Measurements from ENCODE around the gene TNFSF10. TPM values are rescaled to one million over a fixed set of nuclear protein-coding genes. Genes with fewer than 3 reads are reported as not detected.
"Not testable (repeated sequence)": the region's sequence is repeated elsewhere in the genome, so short reads cannot be mapped to it uniquely, and the experiment has no call there.

The TNFSF10 gene
- total RNA-seq, 5 donors from 2014 or later (not counting 1 experiment from before 2014, with no cell fraction given) = 22.3 to 49.7 (median 35.8) TPM

DNA sequence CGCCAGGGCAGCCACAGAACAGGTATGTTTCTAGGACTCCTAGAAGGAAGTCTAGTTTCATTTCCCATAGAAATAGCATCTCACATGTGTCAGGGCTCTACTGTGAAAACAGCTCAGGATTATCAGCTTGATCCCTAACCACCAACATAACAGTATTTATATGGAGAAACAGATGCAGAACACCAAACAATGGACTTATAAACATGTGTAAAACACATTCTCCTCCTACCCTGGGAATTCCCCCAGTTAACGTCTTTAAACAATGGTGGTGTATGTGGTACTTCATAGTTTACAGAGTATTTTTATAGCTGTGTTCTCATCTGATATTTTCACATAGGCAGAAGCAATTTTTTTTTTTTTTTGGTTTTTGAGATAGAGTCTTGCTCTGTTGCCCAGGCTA lies 9.7 kb downstream of the TNFSF10 start:
- Mint-ChIP-seq H3K4me3 (peak overlapping the region; percentile 5 to 93 (median 50)), H3K27ac (peak overlapping the region; percentile 94 to 97), H3K4me1 (peaks cover 80 to 89% (median 88%) of the 10 kb centered on the region in 3 donors), H3K27me3 (no peaks in the 10 kb centered on the region), H3K36me3 (peaks cover 81% of the 10 kb centered on the region), H3K9me3 (no peaks in the 10 kb centered on the region)
- H3K9me3 ChIP-seq = no peaks in the 10 kb centered on the region
- DNase-seq = peak in 2 of 35 experiments; percentile 3 to 58
- peaks cover 2 to 40% of the 10 kb centered on the region in 2 donors for H3K36me3 ChIP-seq (ENCODE audit: control insufficient read depth in 2 of 2, extremely low read depth in 1 of 2, insufficient read depth in 1 of 2, low read length in 1 of 2)
- H3K4me1 ChIP-seq (ENCODE audit: control insufficient read depth in 1 of 2, extremely low read depth in 1 of 2, insufficient read depth in 2 of 2, low read length in 2 of 2) = peaks cover 57 to 59% of the 10 kb centered on the region in 2 experiments
- H3K4me3 ChIP-seq (ENCODE audit: control insufficient read depth in 1 of 2, extremely low read depth in 1 of 2, low read length in 1 of 2) = no peak overlapping the region
- WGBS (ENCODE audit: insufficient coverage) = no CpG with 5 or more reads among the region's 2 CpGs
- no peaks in the 10 kb centered on the region for H3K27me3 ChIP-seq (replicated peaks in 1 of 2; ENCODE audit: control insufficient read depth in 2 of 2, extremely low read depth in 1 of 2, insufficient read depth in 2 of 2, low read length in 1 of 2)
- peak overlapping the region; percentile 52 for H3K27ac ChIP-seq (ENCODE audit: low read length)
- POLR2A ChIA-PET = interaction anchor here (0.6 to 1.0 kb wide), 3 partner anchors 10 to 107 kb away, joined by 3 to 6 read pairs (median 3); partner anchors contain the start of gene TNFSF10 (in 1 of the 2)
- peak in 1 of 4 experiments; percentile 66 for ATAC-seq (replicated peaks in 1 of 4)
- CTCF ChIA-PET = interaction anchor here (0.6 to 3.0 kb wide), 8 partner anchors 9 to 106 kb away, joined by 3 to 8 read pairs (median 3); no protein-coding TSS in a partner anchor

DNA sequence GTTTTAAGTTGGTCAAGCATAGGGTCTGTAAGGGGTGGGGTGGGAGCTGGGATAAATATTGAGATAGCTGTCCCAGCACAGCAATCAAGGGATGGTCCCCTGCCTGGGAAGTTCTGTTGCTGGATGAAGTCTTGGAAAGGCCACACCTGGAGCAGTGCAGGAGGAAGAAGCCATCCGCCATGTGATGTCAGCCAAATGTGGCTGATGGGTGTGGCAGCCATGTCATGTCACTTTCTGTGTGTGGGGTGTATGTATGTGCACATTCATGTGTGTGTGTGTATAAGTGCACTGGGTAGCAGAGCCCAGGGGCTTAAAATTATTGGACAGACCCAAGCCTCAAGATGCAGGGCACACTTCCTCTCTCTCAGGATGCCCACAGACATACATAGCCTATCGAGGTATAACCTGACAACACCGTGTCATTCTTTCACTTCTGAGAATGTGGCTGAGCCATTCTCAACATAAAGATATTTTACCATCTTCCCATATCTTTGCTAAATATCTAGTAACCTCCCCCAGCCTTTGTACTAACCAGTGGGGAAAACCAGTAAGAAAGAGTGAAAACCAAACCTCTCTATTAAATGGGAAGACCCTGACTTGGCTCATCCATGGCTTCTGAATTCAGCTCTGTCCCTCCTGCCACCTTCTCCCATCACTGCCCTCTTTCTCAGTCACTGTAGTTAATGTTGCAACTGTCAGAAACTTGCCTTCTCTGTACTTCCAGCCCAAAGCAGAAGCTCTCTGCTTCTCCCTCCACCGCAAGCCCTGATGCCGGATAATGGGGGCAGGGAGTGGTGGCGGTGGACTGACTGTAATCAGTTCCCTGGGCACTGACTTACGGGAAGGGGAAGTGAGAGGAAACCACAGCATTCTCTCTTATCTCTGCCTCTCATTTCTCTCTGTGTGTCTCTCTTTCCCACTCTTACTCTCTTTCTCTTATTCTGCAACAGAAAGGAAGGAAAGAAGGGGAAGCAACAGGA lies 11.2 kb downstream of the TNFSF10 start:
- Histone ChIP-seq H3K27me3 (replicated peaks in 1 of 2; ENCODE audit: control insufficient read depth in 2 of 2, extremely low read depth in 1 of 2, insufficient read depth in 2 of 2, low read length in 1 of 2) (no peaks in the 10 kb centered on the region), H3K4me1 (ENCODE audit: control insufficient read depth in 1 of 2, extremely low read depth in 1 of 2, insufficient read depth in 2 of 2, low read length in 2 of 2) (peaks cover 44 to 50% of the 10 kb centered on the region in 2 experiments), H3K4me3 (ENCODE audit: control insufficient read depth in 1 of 2, extremely low read depth in 1 of 2, low read length in 1 of 2) (peak overlapping the region; percentile 1 to 60), H3K9me3 (no peaks in the 10 kb centered on the region), H3K27ac (ENCODE audit: low read length) (peak overlapping the region; percentile 52), H3K36me3 (ENCODE audit: control insufficient read depth in 2 of 2, extremely low read depth in 1 of 2, insufficient read depth in 1 of 2, low read length in 1 of 2) (peaks cover 2 to 52% of the 10 kb centered on the region in 2 donors)
- Mint-ChIP-seq H3K9me3 (no peaks in the 10 kb centered on the region), H3K4me3 (peak overlapping the region; percentile 54 to 93 (median 67)), H3K4me1 (peaks cover 68 to 81% (median 76%) of the 10 kb centered on the region in 3 donors), H3K27me3 (no peaks in the 10 kb centered on the region), H3K27ac (peak overlapping the region; percentile 94 to 95), H3K36me3 (peaks cover 86% of the 10 kb centered on the region)
- ATAC-seq (replicated peaks in 1 of 4) (peak; percentile 60 to 76 (median 68)), DNase-seq (peak in 34 of 35 experiments; percentile 26 to 77 (median 56))
- CTCF ChIA-PET = interaction anchor here (0.7 to 3.0 kb wide), 5 partner anchors 11 to 111 kb away, joined by 3 to 8 read pairs (median 4); partner anchors contain the start of gene TNFSF10 (in 1 of the 2)
- 29% methylated on average over 3 of the region's 7 CpGs for WGBS (ENCODE audit: insufficient coverage)
- POLR2A ChIA-PET = interaction anchor here in 1 of 2 donors (1.1 kb wide), 1 partner anchor 11 kb away, joined by 4 read pairs; the partner anchor contains the start of gene TNFSF10

DNA sequence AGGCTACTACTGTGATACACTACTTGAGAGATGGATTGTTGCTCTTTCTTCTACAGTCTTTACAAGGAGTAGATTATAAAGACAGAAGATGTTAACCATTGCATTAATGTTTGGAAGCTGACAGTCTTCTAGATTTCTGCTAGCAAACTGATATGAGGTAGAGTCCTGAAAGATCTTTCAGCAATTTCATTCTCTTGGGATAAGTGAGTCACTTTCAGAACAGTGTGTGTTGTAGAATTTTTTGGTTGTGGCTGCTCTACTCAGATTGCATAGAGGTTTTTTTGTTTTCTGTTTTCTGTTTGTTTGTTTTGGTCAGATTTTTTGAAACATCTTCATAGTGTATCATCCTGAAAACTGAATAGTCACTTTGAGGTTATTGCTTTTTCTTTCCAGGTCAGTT lies 17.1 kb downstream of the TNFSF10 start:
- Histone ChIP-seq H3K27ac (ENCODE audit: low read length) (no peak overlapping the region), H3K4me1 (ENCODE audit: control insufficient read depth in 1 of 2, extremely low read depth in 1 of 2, insufficient read depth in 2 of 2, low read length in 2 of 2) (peaks cover 0 to 3% of the 10 kb centered on the region in 2 experiments), H3K4me3 (ENCODE audit: control insufficient read depth in 1 of 2, extremely low read depth in 1 of 2, low read length in 1 of 2) (no peak overlapping the region), H3K27me3 (replicated peaks in 1 of 2; ENCODE audit: control insufficient read depth in 2 of 2, extremely low read depth in 1 of 2, insufficient read depth in 2 of 2, low read length in 1 of 2) (no peaks in the 10 kb centered on the region), H3K36me3 (ENCODE audit: control insufficient read depth in 2 of 2, extremely low read depth in 1 of 2, insufficient read depth in 1 of 2, low read length in 1 of 2) (peaks cover 2 to 51% of the 10 kb centered on the region in 2 donors), H3K9me3 (peaks cover 2% of the 10 kb centered on the region)
- Mint-ChIP-seq H3K4me1 (peaks cover 13 to 27% (median 16%) of the 10 kb centered on the region in 3 donors), H3K36me3 (peaks cover 66% of the 10 kb centered on the region), H3K27me3 (no peaks in the 10 kb centered on the region), H3K27ac (peak overlapping the region; percentile 47 to 57), H3K4me3 (no peak overlapping the region), H3K9me3 (peaks cover 0 to 6% (median 4%) of the 10 kb centered on the region in 3 donors)
- POLR2A ChIA-PET = no interaction called here
- CTCF ChIA-PET = interaction anchor here in 1 of 2 donors (0.5 kb wide), 1 partner anchor 117 kb away, joined by 6 read pairs; no protein-coding TSS in a partner anchor
- DNase-seq = no peak
- ATAC-seq (replicated peaks in 1 of 4) = no peak

DNA sequence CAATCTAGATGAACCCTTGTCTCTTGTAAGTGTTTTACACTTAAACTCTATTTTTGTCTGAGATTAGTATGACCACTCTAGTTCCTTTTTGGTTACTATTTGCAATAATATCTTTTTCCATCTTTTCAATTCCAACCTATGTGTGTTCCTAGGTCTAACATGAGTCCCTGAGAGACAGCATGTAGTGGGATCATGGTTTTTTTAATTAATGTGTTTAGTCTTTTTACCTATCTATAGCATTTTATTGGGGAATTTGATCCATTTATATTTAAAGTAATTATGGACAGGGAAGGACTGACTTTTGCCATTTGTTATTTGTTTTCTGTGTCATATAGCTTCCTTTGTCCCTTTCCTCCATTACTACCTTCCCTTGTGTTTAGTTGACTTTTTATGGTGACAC lies 21.7 kb downstream of the TNFSF10 start:
- Mint-ChIP-seq H3K27ac (no peak overlapping the region), H3K27me3 (no peaks in the 10 kb centered on the region)
- H3K9me3 ChIP-seq = peaks cover 2% of the 10 kb centered on the region

DNA sequence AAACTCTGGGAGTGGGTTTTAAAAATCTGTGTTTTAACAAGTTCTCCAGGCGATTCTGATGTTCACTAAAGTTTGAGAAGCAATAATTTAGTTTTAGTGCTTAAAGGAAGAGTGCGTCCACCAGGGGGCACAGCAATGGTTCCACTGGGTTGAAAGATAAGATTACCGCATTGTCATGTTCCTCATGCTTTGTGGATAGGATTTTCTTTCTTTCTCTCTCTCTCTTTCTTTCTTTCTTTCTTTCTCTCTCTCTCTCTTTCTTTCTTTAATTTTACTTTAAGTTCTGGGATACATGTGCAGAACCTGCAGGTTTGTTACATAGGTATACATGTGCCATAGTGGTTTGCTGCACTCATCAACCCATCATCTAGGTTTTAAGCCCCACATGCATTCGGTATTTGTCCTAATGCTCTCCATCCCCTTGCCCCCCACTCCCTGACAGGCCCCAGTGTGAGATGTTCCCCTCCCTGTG lies 33.0 kb downstream of the TNFSF10 start:
- no CpG with 5 or more reads among the region's 4 CpGs for WGBS (ENCODE audit: insufficient coverage)
- POLR2A ChIA-PET; H3K9me3 Mint-ChIP-seq; H3K4me3 Mint-ChIP-seq; H3K9me3 ChIP-seq; H3K4me1 Mint-ChIP-seq; H3K27me3 Mint-ChIP-seq; H3K36me3 Mint-ChIP-seq; H3K4me3 ChIP-seq (ENCODE audit: control insufficient read depth in 1 of 2, extremely low read depth in 1 of 2, low read length in 1 of 2); H3K27ac ChIP-seq (ENCODE audit: low read length); H3K27me3 ChIP-seq (replicated peaks in 1 of 2; ENCODE audit: control insufficient read depth in 2 of 2, extremely low read depth in 1 of 2, insufficient read depth in 2 of 2, low read length in 1 of 2); H3K4me1 ChIP-seq (ENCODE audit: control insufficient read depth in 1 of 2, extremely low read depth in 1 of 2, insufficient read depth in 2 of 2, low read length in 2 of 2); H3K36me3 ChIP-seq (ENCODE audit: control insufficient read depth in 2 of 2, extremely low read depth in 1 of 2, insufficient read depth in 1 of 2, low read length in 1 of 2): not testable (repeated sequence)
- peak overlapping the region; percentile 49 to 82 for H3K27ac Mint-ChIP-seq
- peak; percentile 39 to 87 (median 74) for DNase-seq
- ATAC-seq (replicated peaks in 1 of 4) = peak; percentile 56 to 79 (median 73)
- CTCF ChIA-PET = interaction anchor here (0.6 to 1.2 kb wide), 9 partner anchors 25 to 190 kb away, joined by 3 to 14 read pairs (median 4); no protein-coding TSS in a partner anchor

More for the DNA sequence above, 21.7 kb downstream of the TNFSF10 start:
- DNase-seq (no peak), ATAC-seq (replicated peaks in 1 of 4) (no peak)
- H3K27ac ChIP-seq (ENCODE audit: low read length) = no peak overlapping the region
- no peaks in the 10 kb centered on the region for H3K4me1 ChIP-seq (ENCODE audit: control insufficient read depth in 1 of 2, extremely low read depth in 1 of 2, insufficient read depth in 2 of 2, low read length in 2 of 2)
- Mint-ChIP-seq H3K4me1 (peaks cover 0 to 3% (median 3%) of the 10 kb centered on the region in 3 donors), H3K9me3 (peaks cover 0 to 6% (median 4%) of the 10 kb centered on the region in 3 donors), H3K36me3 (peaks cover 29% of the 10 kb centered on the region), H3K4me3 (no peak overlapping the region)
- ChIA-PET CTCF (no interaction called here), POLR2A (interaction anchor here in 1 of 2 donors (0.6 kb wide), 1 partner anchor 88 kb away, joined by 3 read pairs; no protein-coding TSS in a partner anchor)
- peaks cover 0 to under 1% of the 10 kb centered on the region in 2 experiments for H3K27me3 ChIP-seq (replicated peaks in 1 of 2; ENCODE audit: control insufficient read depth in 2 of 2, extremely low read depth in 1 of 2, insufficient read depth in 2 of 2, low read length in 1 of 2)
- peaks cover 0 to 11% of the 10 kb centered on the region in 2 donors for H3K36me3 ChIP-seq (ENCODE audit: control insufficient read depth in 2 of 2, extremely low read depth in 1 of 2, insufficient read depth in 1 of 2, low read length in 1 of 2)
- no peak overlapping the region for H3K4me3 ChIP-seq (ENCODE audit: control insufficient read depth in 1 of 2, extremely low read depth in 1 of 2, low read length in 1 of 2)

DNA sequence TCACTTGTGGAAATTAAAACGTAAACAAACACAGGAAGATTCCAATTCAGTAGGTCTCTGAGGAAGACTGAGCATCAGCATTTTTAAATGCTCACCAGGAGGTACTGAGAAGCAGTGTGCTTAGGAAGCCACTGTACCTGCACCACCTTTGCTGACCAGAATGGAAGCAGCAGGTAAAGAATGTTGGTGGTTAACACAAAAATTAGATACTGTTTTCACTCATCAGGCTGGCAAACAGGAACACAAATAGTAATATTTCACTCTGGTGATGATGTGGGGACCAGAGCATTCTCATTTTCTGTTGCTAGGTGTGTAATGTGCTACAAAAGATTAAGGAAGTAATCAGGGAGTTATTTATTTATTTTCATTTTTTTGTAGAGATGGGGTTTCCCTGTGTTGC lies 45.1 kb downstream of the TNFSF10 start:
- Histone ChIP-seq H3K4me3 (ENCODE audit: control insufficient read depth in 1 of 2, extremely low read depth in 1 of 2, low read length in 1 of 2) (no peak overlapping the region), H3K4me1 (ENCODE audit: control insufficient read depth in 1 of 2, extremely low read depth in 1 of 2, insufficient read depth in 2 of 2, low read length in 2 of 2) (peaks cover 0 to 4% of the 10 kb centered on the region in 2 experiments), H3K27me3 (replicated peaks in 1 of 2; ENCODE audit: control insufficient read depth in 2 of 2, extremely low read depth in 1 of 2, insufficient read depth in 2 of 2, low read length in 1 of 2) (no peaks in the 10 kb centered on the region), H3K27ac (ENCODE audit: low read length) (no peak overlapping the region), H3K9me3 (no peaks in the 10 kb centered on the region), H3K36me3 (ENCODE audit: control insufficient read depth in 2 of 2, extremely low read depth in 1 of 2, insufficient read depth in 1 of 2, low read length in 1 of 2) (no peaks in the 10 kb centered on the region)
- H3K9me3 Mint-ChIP-seq = no peaks in the 10 kb centered on the region
- H3K27ac Mint-ChIP-seq = peak overlapping the region; percentile 74 to 75
- CTCF ChIA-PET = interaction anchor here (0.8 to 2.9 kb wide), 4 partner anchors 17 to 198 kb away, joined by 3 to 14 read pairs (median 8); no protein-coding TSS in a partner anchor
- H3K36me3 Mint-ChIP-seq = no peaks in the 10 kb centered on the region
- ATAC-seq (replicated peaks in 1 of 4) (no peak), DNase-seq (no peak)
- WGBS (ENCODE audit: insufficient coverage) = no CpG with 5 or more reads among the region's 1 CpG
- H3K4me1 Mint-ChIP-seq = peaks cover 15 to 17% (median 16%) of the 10 kb centered on the region in 3 donors
- no peak overlapping the region for H3K4me3 Mint-ChIP-seq
- POLR2A ChIA-PET = no interaction called here
- H3K27me3 Mint-ChIP-seq = no peaks in the 10 kb centered on the region

Measured in T-cell (primary cell).